ENCODE results near the gene TXLNA.
A peak's percentile ranks its signal among the peaks of the same experiment; 100 is the strongest.

TXLNA gene

GRCh38 chr1:32178380-32179192 lies 889 bp upstream of the TXLNA start:
- Mint-ChIP-seq H3K27ac (peak overlapping the region; percentile 96), H3K27me3 (no peaks in the 10 kb centered on the region), H3K9me3 (ENCODE audit: low read depth) (no peaks in the 10 kb centered on the region), H3K4me1 (ENCODE audit: low read depth) (peaks cover 35% of the 10 kb centered on the region), H3K4me3 (peak overlapping the region; percentile 89), H3K36me3 (peaks cover 6% of the 10 kb centered on the region)

GRCh38 chr1:32179193-32179442 lies 357 bp upstream of the TXLNA start:
- Mint-ChIP-seq H3K9me3 (ENCODE audit: low read depth) (no peaks in the 10 kb centered on the region), H3K4me1 (ENCODE audit: low read depth) (peaks cover 39% of the 10 kb centered on the region), H3K27ac (peak overlapping the region; percentile 96), H3K4me3 (peak overlapping the region; percentile 89), H3K36me3 (peaks cover 9% of the 10 kb centered on the region), H3K27me3 (no peaks in the 10 kb centered on the region)

- no peaks in the 10 kb centered on the region for H3K9me3 Mint-ChIP-seq (ENCODE audit: low read depth)
Observed at GRCh38 chr1:32180186-32181060, 948 bp downstream of the TXLNA start.

GRCh38 chr1:32181065-32181464 lies 1.6 kb downstream of the TXLNA start:
- Mint-ChIP-seq H3K9me3 (ENCODE audit: low read depth) (no peaks in the 10 kb centered on the region), H3K27ac (peak overlapping the region; percentile 96), H3K36me3 (peaks cover 17% of the 10 kb centered on the region), H3K4me1 (ENCODE audit: low read depth) (peaks cover 52% of the 10 kb centered on the region), H3K4me3 (peak overlapping the region; percentile 94), H3K27me3 (no peaks in the 10 kb centered on the region)

More at GRCh38 chr1:32180186-32181060, 948 bp downstream of the TXLNA start:
- Mint-ChIP-seq H3K4me3 (peak overlapping the region; percentile 94), H3K4me1 (ENCODE audit: low read depth) (peaks cover 49% of the 10 kb centered on the region), H3K36me3 (peaks cover 17% of the 10 kb centered on the region), H3K27me3 (no peaks in the 10 kb centered on the region), H3K27ac (peak overlapping the region; percentile 96)

- H3K27ac Mint-ChIP-seq, result peak overlapping the region; percentile 96
- peaks cover 22% of the 10 kb centered on the region for H3K36me3 Mint-ChIP-seq
- no peaks in the 10 kb centered on the region for H3K27me3 Mint-ChIP-seq
- H3K4me3 Mint-ChIP-seq, result peak overlapping the region; percentile 94
- peaks cover 57% of the 10 kb centered on the region for H3K4me1 Mint-ChIP-seq (ENCODE audit: low read depth)
- H3K9me3 Mint-ChIP-seq (ENCODE audit: low read depth), result no peaks in the 10 kb centered on the region
Observed at GRCh38 chr1:32181563-32181962, 2.1 kb downstream of the TXLNA start.

- H3K27me3 Mint-ChIP-seq, result no peaks in the 10 kb centered on the region
- peak overlapping the region; percentile 94 for H3K4me3 Mint-ChIP-seq
- no peak overlapping the region for H3K27ac Mint-ChIP-seq
- H3K4me1 Mint-ChIP-seq (ENCODE audit: low read depth), result peaks cover 58% of the 10 kb centered on the region
- H3K9me3 Mint-ChIP-seq (ENCODE audit: low read depth), result no peaks in the 10 kb centered on the region
- H3K36me3 Mint-ChIP-seq, result peaks cover 22% of the 10 kb centered on the region
Observed at GRCh38 chr1:32182060-32182459, 2.6 kb downstream of the TXLNA start.

- peak overlapping the region; percentile 50 for H3K4me3 Mint-ChIP-seq
- H3K9me3 Mint-ChIP-seq (ENCODE audit: low read depth), result no peaks in the 10 kb centered on the region
- peak overlapping the region; percentile 5 for H3K27ac Mint-ChIP-seq
- no peaks in the 10 kb centered on the region for H3K27me3 Mint-ChIP-seq
- peaks cover 48% of the 10 kb centered on the region for H3K4me1 Mint-ChIP-seq (ENCODE audit: low read depth)
- peaks cover 24% of the 10 kb centered on the region for H3K36me3 Mint-ChIP-seq
Observed at GRCh38 chr1:32184650-32185049, 5.2 kb downstream of the TXLNA start.

- Mint-ChIP-seq H3K27ac (peak overlapping the region; percentile 87), H3K36me3 (peaks cover 22% of the 10 kb centered on the region), H3K27me3 (no peaks in the 10 kb centered on the region), H3K4me1 (ENCODE audit: low read depth) (peaks cover 39% of the 10 kb centered on the region), H3K9me3 (ENCODE audit: low read depth) (no peaks in the 10 kb centered on the region), H3K4me3 (peak overlapping the region; percentile 66)
Observed at GRCh38 chr1:32186077-32186476, 6.6 kb downstream of the TXLNA start.

- no peaks in the 10 kb centered on the region for H3K9me3 Mint-ChIP-seq (ENCODE audit: low read depth)
- no peaks in the 10 kb centered on the region for H3K27me3 Mint-ChIP-seq
- peaks cover 35% of the 10 kb centered on the region for H3K4me1 Mint-ChIP-seq (ENCODE audit: low read depth)
- peaks cover 19% of the 10 kb centered on the region for H3K36me3 Mint-ChIP-seq
- peak overlapping the region; percentile 87 for H3K27ac Mint-ChIP-seq
- H3K4me3 Mint-ChIP-seq, result peak overlapping the region; percentile 66
Observed at GRCh38 chr1:32186491-32186890, 7.0 kb downstream of the TXLNA start.

GRCh38 chr1:32187850-32188249 lies 8.4 kb downstream of the TXLNA start:
- no peak overlapping the region for H3K27ac Mint-ChIP-seq
- H3K36me3 Mint-ChIP-seq, result peaks cover 20% of the 10 kb centered on the region
- H3K4me3 Mint-ChIP-seq, result no peak overlapping the region
- H3K9me3 Mint-ChIP-seq (ENCODE audit: low read depth), result no peaks in the 10 kb centered on the region
- H3K4me1 Mint-ChIP-seq (ENCODE audit: low read depth), result peaks cover 24% of the 10 kb centered on the region
- H3K27me3 Mint-ChIP-seq, result no peaks in the 10 kb centered on the region

GRCh38 chr1:32192220-32192948 lies 12.9 kb downstream of the TXLNA start:
- peaks cover 13% of the 10 kb centered on the region for H3K36me3 Mint-ChIP-seq
- H3K4me3 Mint-ChIP-seq, result no peak overlapping the region
- H3K27ac Mint-ChIP-seq, result no peak overlapping the region
- H3K27me3 Mint-ChIP-seq, result no peaks in the 10 kb centered on the region
- H3K4me1 Mint-ChIP-seq (ENCODE audit: low read depth), result peaks cover 36% of the 10 kb centered on the region
- no peaks in the 10 kb centered on the region for H3K9me3 Mint-ChIP-seq (ENCODE audit: low read depth)

- H3K4me3 Mint-ChIP-seq, result no peak overlapping the region
- no peak overlapping the region for H3K27ac Mint-ChIP-seq
- H3K36me3 Mint-ChIP-seq, result peaks cover 16% of the 10 kb centered on the region
- H3K27me3 Mint-ChIP-seq, result no peaks in the 10 kb centered on the region
- peaks cover 45% of the 10 kb centered on the region for H3K4me1 Mint-ChIP-seq (ENCODE audit: low read depth)
- H3K9me3 Mint-ChIP-seq (ENCODE audit: low read depth), result no peaks in the 10 kb centered on the region
Observed at GRCh38 chr1:32194984-32195383, 15.5 kb downstream of the TXLNA start.

- H3K27me3 Mint-ChIP-seq, result no peaks in the 10 kb centered on the region
- no peak overlapping the region for H3K4me3 Mint-ChIP-seq
- H3K36me3 Mint-ChIP-seq, result peaks cover 16% of the 10 kb centered on the region
- H3K4me1 Mint-ChIP-seq (ENCODE audit: low read depth), result peaks cover 50% of the 10 kb centered on the region
- H3K9me3 Mint-ChIP-seq (ENCODE audit: low read depth), result no peaks in the 10 kb centered on the region
- no peak overlapping the region for H3K27ac Mint-ChIP-seq
Observed at GRCh38 chr1:32195531-32195930, 16.1 kb downstream of the TXLNA start.

- no peak overlapping the region for H3K27ac Mint-ChIP-seq
- H3K27me3 Mint-ChIP-seq, result no peaks in the 10 kb centered on the region
- peaks cover 50% of the 10 kb centered on the region for H3K4me1 Mint-ChIP-seq (ENCODE audit: low read depth)
- H3K4me3 Mint-ChIP-seq, result peak overlapping the region; percentile 30
- no peaks in the 10 kb centered on the region for H3K9me3 Mint-ChIP-seq (ENCODE audit: low read depth)
- peaks cover 16% of the 10 kb centered on the region for H3K36me3 Mint-ChIP-seq
Observed at GRCh38 chr1:32195972-32196823, 16.7 kb downstream of the TXLNA start.
